ENCODE results near the gene ISLR2.
A peak's percentile ranks its signal among the peaks of the same experiment; 100 is the strongest.

ISLR2 gene

DNA sequence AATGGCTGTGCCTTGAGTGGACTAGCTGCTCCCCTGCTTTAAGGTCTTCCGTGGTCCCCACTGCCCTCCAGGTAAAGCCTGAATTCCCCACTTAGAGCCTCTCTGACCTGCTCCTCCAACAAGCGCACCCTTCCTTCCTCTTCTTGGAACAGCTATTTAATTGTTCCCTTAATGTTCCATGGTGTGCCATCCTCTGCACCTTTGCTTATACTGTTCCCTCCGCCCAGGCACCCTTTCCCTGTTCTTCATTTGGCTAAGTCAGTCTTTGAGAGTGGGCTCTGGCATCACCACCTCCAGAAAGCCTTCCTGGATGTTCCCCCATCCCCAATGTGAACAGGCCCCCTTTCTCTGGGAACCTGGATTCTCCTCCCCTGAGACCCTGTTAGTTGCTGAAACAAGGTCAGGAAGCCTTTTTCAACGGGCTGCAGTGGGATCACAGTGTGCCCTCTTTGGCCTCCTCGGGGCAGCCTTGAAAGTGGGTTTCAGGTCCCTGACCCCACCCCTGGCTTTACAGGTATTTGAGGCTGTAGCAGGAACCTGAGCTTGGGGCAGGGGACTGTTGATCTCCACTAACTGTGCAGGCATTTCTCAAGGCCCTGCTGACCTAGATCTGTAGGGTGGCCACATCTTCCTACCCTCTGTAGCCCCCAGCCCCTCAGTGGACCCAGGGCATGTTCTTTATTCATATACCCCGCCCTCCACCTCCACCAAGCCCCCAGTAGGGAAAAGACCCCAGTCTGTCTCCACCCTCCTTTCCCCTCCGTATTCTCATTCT lies 48.1 kb downstream of the ISLR2 start:
- DNase-seq (ENCODE audit: low read depth) = no peak

GRCh38 chr15:74179101-74179841 lies 48.9 kb downstream of the ISLR2 start:
- DNase-seq (ENCODE audit: low read depth) = no peak

DNA sequence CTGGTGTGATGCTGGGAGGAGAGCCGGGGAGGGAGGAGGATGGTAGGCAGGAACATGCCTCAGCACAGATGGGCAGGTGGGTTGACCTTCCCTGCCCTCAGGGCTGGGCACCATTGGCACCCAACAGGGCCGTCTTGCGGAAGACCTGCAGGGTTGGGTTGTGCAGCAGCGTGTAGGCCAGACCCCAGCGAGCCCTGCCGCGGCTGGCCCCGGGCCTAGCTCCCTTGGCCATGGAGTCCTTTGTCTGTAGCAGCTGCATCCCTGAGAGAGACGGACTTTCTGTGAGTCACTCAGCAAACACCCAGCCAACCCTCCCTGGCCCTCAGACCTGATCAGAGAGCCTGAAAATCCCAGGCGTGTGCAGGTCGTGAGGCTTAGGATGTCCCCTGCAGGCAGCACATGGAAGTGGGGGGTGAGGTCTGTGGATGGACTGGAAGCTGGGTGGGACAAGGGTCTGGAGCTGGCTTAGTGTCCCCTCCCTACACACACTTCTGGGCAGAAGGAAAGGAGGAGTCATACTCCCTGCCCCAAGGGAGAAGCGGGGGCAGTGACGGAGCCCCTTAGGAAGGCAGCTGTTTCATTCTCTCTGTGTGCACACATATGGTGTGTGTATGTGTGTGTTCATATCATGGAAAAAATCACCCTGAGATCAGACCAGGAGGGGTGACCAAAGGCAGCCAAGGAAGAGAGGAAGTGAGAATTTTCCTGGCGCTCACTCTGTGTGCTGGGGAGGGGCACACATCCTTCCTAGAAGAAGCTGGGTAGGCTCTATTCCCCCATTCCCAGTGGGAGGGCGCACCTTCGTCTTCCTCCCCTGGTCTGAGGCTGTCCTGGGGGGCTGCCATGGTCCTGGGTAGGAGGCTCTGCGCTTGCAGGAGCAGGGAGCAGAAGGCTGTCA lies 49.8 kb downstream of the ISLR2 start:
- DNase-seq (ENCODE audit: low read depth) = no peak

DNA sequence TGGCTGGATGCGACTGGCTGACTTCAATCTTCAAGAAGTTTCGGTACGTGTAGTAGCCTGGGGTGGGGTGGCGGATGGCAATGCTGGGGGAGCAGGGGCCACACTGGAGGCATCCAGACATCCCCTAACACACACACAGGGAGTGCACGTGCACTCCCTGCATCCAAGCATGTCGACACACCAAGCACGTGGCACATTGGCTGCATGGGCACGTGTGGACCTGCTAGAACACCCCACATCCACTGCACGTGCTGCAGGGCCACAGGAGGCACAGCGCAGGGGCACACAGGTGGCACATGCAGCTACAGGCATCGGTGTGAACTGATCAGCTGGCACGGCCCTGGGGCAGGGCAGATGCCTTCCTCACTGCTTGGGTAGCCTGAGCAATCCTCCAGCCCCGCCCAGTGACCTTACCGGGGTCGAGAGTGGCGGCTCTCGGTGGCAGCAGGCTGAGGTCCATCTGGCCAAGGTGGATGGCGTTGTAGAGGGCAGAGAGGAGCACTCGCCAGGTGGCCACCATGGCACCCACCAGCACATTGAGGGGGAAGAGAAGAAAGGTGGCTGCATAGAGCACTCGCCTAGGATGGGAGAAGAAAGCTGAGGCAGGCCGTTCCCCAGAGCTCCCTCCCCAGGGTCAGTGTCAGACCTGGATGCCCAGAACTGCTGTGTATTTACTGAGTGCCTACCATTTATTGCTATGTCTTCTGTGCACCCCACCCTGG lies 50.7 kb downstream of the ISLR2 start:
- no peak for DNase-seq (ENCODE audit: low read depth)

GRCh38 chr15:74182131-74182530 lies 51.7 kb downstream of the ISLR2 start:
- DNase-seq (ENCODE audit: low read depth) = no peak

- peak; percentile 16 for DNase-seq (ENCODE audit: low read depth)
Observed at GRCh38 chr15:74184582-74185091, 54.3 kb downstream of the ISLR2 start.

- DNase-seq (ENCODE audit: low read depth) = peak; percentile 11
Observed at GRCh38 chr15:74185710-74186348, 55.4 kb downstream of the ISLR2 start.
